Mesenchymal stem cell (in vitro differentiated cells and primary cell): ENCODE results near the gene C1QL1.

Experiments used
- DNase-seq: peaks from one replicate; pipeline ENCODE4 v3.0.0-alpha.2; 2013
- H2AFZ ChIP-seq: one replicate; pipeline ENCODE4 v1.6.1; 2013; ENCODE audit warnings: low read depth, mild to moderate bottlenecking, control low read depth, inconsistent platforms, low read length, moderate library complexity
- H2AK5ac ChIP-seq: 2 replicates; pipeline ENCODE4 v1.6.1; 2013; ENCODE audit warnings: low read length, moderate library complexity, mild to moderate bottlenecking, inconsistent platforms; ENCODE audit not compliant: severe bottlenecking
- H2BK120ac ChIP-seq: one replicate; pipeline ENCODE4 v1.6.1; 2013; ENCODE audit warnings: low read depth, mild to moderate bottlenecking, inconsistent platforms, low read length, moderate library complexity
- H2BK12ac ChIP-seq, 2 experiments: one replicate each; pipeline ENCODE4 v1.6.1; 2013; ENCODE audit warnings: inconsistent platforms in 2 of 2, low read length in 2 of 2, mild to moderate bottlenecking in 2 of 2, moderate library complexity in 2 of 2, control low read depth in 1 of 2
- H2BK15ac ChIP-seq: one replicate; pipeline ENCODE4 v1.6.1; 2013; ENCODE audit warnings: mild to moderate bottlenecking, low read depth, inconsistent platforms; ENCODE audit not compliant: poor library complexity, severe bottlenecking
- H2BK5ac ChIP-seq: 2 replicates; pipeline ENCODE4 v1.6.1; 2013; ENCODE audit warnings: low read depth, mild to moderate bottlenecking, low read length, control low read depth, inconsistent platforms; ENCODE audit not compliant: poor library complexity, severe bottlenecking
- H3K14ac ChIP-seq, 2 experiments: one replicate each; pipeline ENCODE4 v1.6.1; 2013; ENCODE audit warnings: inconsistent platforms in 2 of 2, low read length in 2 of 2, control low read depth in 1 of 2, mild to moderate bottlenecking in 1 of 2, moderate library complexity in 1 of 2
- H3K18ac ChIP-seq, 2 experiments: one replicate each; pipeline ENCODE4 v1.6.1; 2013; ENCODE audit warnings: inconsistent platforms in 2 of 2, low read length in 2 of 2, control low read depth in 1 of 2, low read depth in 1 of 2, mild to moderate bottlenecking in 1 of 2
- H3K23ac ChIP-seq, 2 experiments: one replicate each; pipeline ENCODE4 v1.6.1; 2013; ENCODE audit warnings: inconsistent platforms in 2 of 2, low read length in 2 of 2, mild to moderate bottlenecking in 2 of 2, moderate library complexity in 2 of 2, control low read depth in 1 of 2
- H3K27ac ChIP-seq: 2 replicates; pipeline ENCODE4 v1.5.1; 2013; ENCODE audit warnings: mild to moderate bottlenecking, moderate library complexity, low read length, control low read depth, inconsistent platforms; ENCODE audit not compliant: poor library complexity, severe bottlenecking
- H3K27me3 ChIP-seq, 2 experiments: 2 replicates each; pipeline versions ENCODE4 v1.6.1 to v1.7.0; 2013; ENCODE audit warnings: low read length in 2 of 2, mild to moderate bottlenecking in 2 of 2, moderate library complexity in 2 of 2, control low read depth in 1 of 2, inconsistent platforms in 1 of 2; ENCODE audit not compliant: control insufficient read depth in 1 of 2, insufficient read depth in 1 of 2
- H3K36me3 ChIP-seq, 2 experiments: 2 replicates each; pipeline versions ENCODE4 v1.6.1 to v1.7.0; 2013; ENCODE audit warnings: low read length in 2 of 2, control low read depth in 1 of 2, inconsistent platforms in 1 of 2, low read depth in 1 of 2, mild to moderate bottlenecking in 1 of 2; ENCODE audit not compliant: insufficient read depth in 2 of 2, control insufficient read depth in 1 of 2
- H3K4ac ChIP-seq, 2 experiments: one replicate each; pipeline ENCODE4 v1.6.1; 2013; ENCODE audit warnings: inconsistent platforms in 2 of 2, low read length in 2 of 2, mild to moderate bottlenecking in 2 of 2, moderate library complexity in 2 of 2, control low read depth in 1 of 2, low read depth in 1 of 2
- H3K4me1 ChIP-seq: 2 replicates; pipeline ENCODE4 v1.6.1; 2013; ENCODE audit warnings: low read depth, low read length, control low read depth; ENCODE audit not compliant: control insufficient read depth, insufficient read depth
- H3K4me2 ChIP-seq: 2 replicates; pipeline ENCODE4 v1.6.1; 2013; ENCODE audit warnings: low read length, mild to moderate bottlenecking, inconsistent platforms; ENCODE audit not compliant: poor library complexity, severe bottlenecking
- H3K4me3 ChIP-seq, 2 experiments: 2 replicates each; pipeline versions ENCODE4 v1.5.1 to v1.7.0; 2013; ENCODE audit warnings: low read length in 2 of 2, mild to moderate bottlenecking in 2 of 2, control low read depth in 1 of 2, low read depth in 1 of 2; ENCODE audit not compliant: insufficient read depth in 1 of 2
- H3K79me1 ChIP-seq: replicated peaks from 2 replicates; pipeline ENCODE4 v1.6.1; 2013; ENCODE audit warnings: mild to moderate bottlenecking, control low read depth, low read length, inconsistent platforms; ENCODE audit not compliant: poor library complexity, severe bottlenecking
- H3K9ac ChIP-seq: 2 replicates; pipeline ENCODE4 v1.7.0; 2013; ENCODE audit warnings: mild to moderate bottlenecking, low read length, moderate library complexity
- H3K9me3 ChIP-seq: 2 replicates; pipeline ENCODE4 v1.7.0; 2013; ENCODE audit warnings: mild to moderate bottlenecking, low read length; ENCODE audit not compliant: control insufficient read depth
- H4K8ac ChIP-seq: one replicate; pipeline ENCODE4 v1.6.1; 2013; ENCODE audit warnings: inconsistent platforms, mild to moderate bottlenecking, low read length, moderate library complexity
- H4K91ac ChIP-seq: one replicate; pipeline ENCODE4 v1.6.1; 2013; ENCODE audit warnings: mild to moderate bottlenecking, low read length, inconsistent platforms
- WGBS: methylation state at CpG from one replicate; pipeline ENCODE4 v1.1.7; 2013; ENCODE audit warnings: mixed read lengths; 5-methylcytosine and 5-hydroxymethylcytosine counted together

Gene C1QL1

DNA sequence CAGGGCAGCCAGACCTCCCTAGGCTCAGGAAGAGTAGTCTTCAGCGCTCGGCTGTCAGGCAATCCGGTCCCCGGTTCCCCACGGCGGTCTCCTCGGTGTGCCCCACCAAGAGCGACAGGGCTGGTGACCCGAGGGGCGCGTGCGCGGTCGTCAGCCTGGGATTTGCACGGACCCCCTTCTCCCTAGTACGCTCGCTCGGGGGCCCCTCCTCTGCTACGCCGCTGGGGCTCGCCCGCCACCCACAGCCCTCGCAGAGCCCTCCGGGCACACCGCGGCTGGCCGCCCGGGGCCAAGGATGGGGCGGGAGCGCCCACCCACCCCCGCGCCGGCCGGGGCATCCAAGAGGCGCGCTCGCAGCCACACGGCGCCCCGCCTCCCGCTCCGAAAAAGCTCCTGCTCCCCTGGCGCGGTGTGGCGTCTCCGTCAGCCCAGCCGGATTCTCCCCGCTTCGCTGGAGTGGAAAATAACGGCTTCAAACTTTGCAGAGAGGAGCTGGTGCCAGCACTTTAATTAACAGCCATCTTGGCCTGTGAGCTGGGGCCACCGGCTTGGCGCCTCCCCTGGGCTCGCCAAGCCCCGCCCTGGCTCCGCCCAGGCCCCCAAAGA lies 2.1 kb upstream of the C1QL1 start:
- H3K4ac ChIP-seq: peak overlapping the region; percentile 13 to 45
- peaks cover 38 to 58% of the 10 kb centered on the region in 2 experiments for H3K27me3 ChIP-seq
- DNase-seq: peak; percentile 46
- H3K14ac ChIP-seq: peak overlapping the region in 1 of 2 experiments; percentile 63
- H2AFZ ChIP-seq: peak overlapping the region; percentile 73
- peak overlapping the region in 1 of 2 experiments; percentile 90 for H2BK12ac ChIP-seq
- peak overlapping the region; percentile 55 to 93 for H3K18ac ChIP-seq
- peaks cover 36% of the 10 kb centered on the region for H3K4me1 ChIP-seq
- no peak overlapping the region for H2BK5ac ChIP-seq
- no peaks in the 10 kb centered on the region for H3K36me3 ChIP-seq
- H4K91ac ChIP-seq: peak overlapping the region; percentile 71
- no peaks in the 10 kb centered on the region for H3K79me1 ChIP-seq
- no peak overlapping the region for H2AK5ac ChIP-seq
- no peak overlapping the region for H3K27ac ChIP-seq
- peak overlapping the region; percentile 49 for H3K9ac ChIP-seq
- H4K8ac ChIP-seq: peak overlapping the region; percentile 10
- peak overlapping the region; percentile 46 for H2BK120ac ChIP-seq
- no peaks in the 10 kb centered on the region for H3K9me3 ChIP-seq
- peak overlapping the region in 1 of 2 experiments; percentile 77 for H3K23ac ChIP-seq
- H3K4me2 ChIP-seq: peak overlapping the region; percentile 85
- WGBS: 1% methylated on average over 45 of the region's 55 CpGs
- H2BK15ac ChIP-seq: peak overlapping the region; percentile 60
- H3K4me3 ChIP-seq: peak overlapping the region; percentile 60 to 71

DNA sequence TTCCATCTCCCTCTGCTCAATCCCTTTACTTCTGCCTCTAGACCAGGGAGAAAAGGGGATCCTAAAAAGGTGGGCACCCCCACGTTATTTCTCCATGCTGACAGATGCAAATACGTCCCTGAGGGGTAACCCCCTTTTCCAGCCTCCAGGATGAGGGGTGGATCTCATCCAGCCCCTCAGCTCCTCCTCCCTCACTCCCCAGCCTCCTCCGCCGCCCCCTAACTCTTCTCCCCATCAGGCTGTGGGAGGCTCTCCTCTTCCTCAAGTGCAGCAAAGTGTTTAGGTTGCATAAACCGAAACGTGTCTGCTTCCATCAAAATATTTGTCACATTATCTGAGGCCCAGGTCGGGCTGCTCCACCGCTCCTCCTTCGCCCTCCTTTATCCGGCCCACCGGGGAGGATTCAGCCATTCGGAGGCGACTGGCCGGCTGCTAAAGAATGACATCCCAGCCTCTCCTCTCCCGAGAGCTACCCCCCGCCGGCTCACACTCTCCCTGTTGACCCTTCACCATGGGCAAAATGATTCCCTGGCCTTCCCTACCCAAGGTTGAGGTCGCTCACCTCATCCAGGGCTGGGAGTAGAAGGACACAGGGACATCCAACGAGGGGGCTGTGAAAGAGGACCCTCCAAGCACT lies 1.2 kb upstream of the C1QL1 start:
- 27% methylated on average over 19 of the region's 19 CpGs for WGBS
- Histone ChIP-seq H3K27me3 (peaks cover 42 to 56% of the 10 kb centered on the region in 2 experiments), H4K91ac (no peak overlapping the region), H3K36me3 (no peaks in the 10 kb centered on the region), H2BK12ac (peak overlapping the region in 1 of 2 experiments; percentile 29), H3K18ac (no peak overlapping the region), H3K14ac (no peak overlapping the region), H2BK15ac (peak overlapping the region; percentile 26), H3K4me3 (peak overlapping the region in 1 of 2 experiments; percentile 79), H3K4me1 (peaks cover 36% of the 10 kb centered on the region), H3K9me3 (no peaks in the 10 kb centered on the region), H3K9ac (no peak overlapping the region), H3K4ac (peak overlapping the region in 1 of 2 experiments; percentile 40), H2BK5ac (no peak overlapping the region), H3K79me1 (no peaks in the 10 kb centered on the region), H4K8ac (no peak overlapping the region), H3K23ac (peak overlapping the region in 1 of 2 experiments; percentile 37), H2BK120ac (no peak overlapping the region), H2AK5ac (no peak overlapping the region), H2AFZ (no peak overlapping the region), H3K4me2 (peak overlapping the region; percentile 98), H3K27ac (no peak overlapping the region)
- no peak for DNase-seq

DNA sequence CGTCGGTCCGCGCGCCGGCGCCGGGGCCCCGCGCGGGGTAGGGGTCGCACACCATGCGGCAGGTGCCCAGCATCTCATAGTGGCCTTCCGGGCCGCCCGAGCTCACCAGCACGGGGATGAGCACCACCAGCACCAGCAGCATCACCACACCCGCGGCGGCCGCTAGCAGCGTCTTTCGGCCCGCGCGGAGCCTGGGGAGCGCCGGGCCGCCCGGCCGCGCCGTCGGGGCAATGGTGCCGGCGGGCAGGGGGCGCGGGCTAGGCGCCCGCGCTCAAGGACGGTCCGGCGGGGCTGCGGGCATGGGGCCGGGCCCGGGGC lies 237 bp downstream of the C1QL1 start:
- H3K27ac ChIP-seq: no peak overlapping the region
- H3K4me1 ChIP-seq: peaks cover 36% of the 10 kb centered on the region
- H4K8ac ChIP-seq: no peak overlapping the region
- no peak for DNase-seq
- no peaks in the 10 kb centered on the region for H3K79me1 ChIP-seq
- no peaks in the 10 kb centered on the region for H3K9me3 ChIP-seq
- H3K4me3 ChIP-seq: no peak overlapping the region
- no peak overlapping the region for H4K91ac ChIP-seq
- H2BK120ac ChIP-seq: no peak overlapping the region
- H3K9ac ChIP-seq: no peak overlapping the region
- H2AK5ac ChIP-seq: no peak overlapping the region
- H2BK15ac ChIP-seq: no peak overlapping the region
- WGBS: 1% methylated on average over 16 of the region's 47 CpGs
- no peaks in the 10 kb centered on the region for H3K36me3 ChIP-seq
- no peak overlapping the region for H3K23ac ChIP-seq
- H3K4ac ChIP-seq: no peak overlapping the region
- H3K18ac ChIP-seq: no peak overlapping the region
- peak overlapping the region; percentile 61 for H3K4me2 ChIP-seq
- H2BK12ac ChIP-seq: no peak overlapping the region
- H3K14ac ChIP-seq: no peak overlapping the region
- H2AFZ ChIP-seq: no peak overlapping the region
- H2BK5ac ChIP-seq: no peak overlapping the region
- peaks cover 45 to 56% of the 10 kb centered on the region in 2 experiments for H3K27me3 ChIP-seq

DNA sequence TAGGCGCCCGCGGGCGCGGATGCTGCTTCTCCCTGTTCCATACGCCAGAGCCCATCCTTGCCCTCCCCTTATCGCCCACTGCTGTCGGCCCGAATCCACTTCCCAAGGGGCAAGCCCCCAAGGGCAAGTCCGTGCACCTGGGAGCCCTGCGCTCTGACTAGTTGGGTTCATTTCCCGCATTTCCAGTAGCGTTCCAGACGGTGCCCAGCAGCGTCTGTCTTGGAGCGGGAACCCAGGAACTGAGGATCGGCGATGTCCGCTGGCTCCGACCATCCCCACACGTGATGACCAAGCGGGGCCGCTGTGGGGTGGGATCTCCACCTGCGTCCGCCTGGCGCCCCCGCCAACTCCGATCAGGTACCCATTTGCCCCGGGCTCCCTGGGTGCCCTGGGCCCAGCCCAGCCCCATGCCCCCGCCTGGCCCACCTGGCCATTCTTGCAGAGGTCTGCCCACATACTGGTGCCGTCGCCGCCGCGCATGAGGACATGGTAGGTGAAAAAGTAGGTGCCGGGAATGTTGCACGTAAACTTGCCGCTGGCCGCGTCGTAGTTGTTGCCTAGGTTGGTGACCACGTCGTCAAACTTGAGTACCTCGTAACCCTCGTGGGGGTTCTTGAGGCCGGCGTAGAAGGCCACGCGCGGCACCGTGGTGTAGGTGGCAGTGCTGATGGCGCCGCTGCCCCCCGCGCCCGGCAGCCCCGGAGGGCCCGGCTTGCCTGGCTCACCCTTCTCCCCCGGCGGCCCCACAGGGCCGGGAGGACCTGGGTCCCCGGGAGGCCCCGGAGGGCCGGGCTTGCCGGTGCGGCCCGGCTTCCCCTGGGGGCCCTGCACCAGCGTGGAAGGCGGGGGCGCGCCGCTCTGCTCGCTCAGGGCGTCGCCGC lies 837 bp downstream of the C1QL1 start:
- 9% methylated on average over 65 of the region's 76 CpGs for WGBS
- no peak overlapping the region for H2BK120ac ChIP-seq

More for the DNA sequence above, 837 bp downstream of the C1QL1 start:
- Histone ChIP-seq H3K18ac (no peak overlapping the region), H2AFZ (no peak overlapping the region), H2AK5ac (no peak overlapping the region), H3K14ac (no peak overlapping the region), H3K4me3 (peak overlapping the region in 1 of 2 experiments; percentile 17), H3K9me3 (no peaks in the 10 kb centered on the region), H3K9ac (no peak overlapping the region), H3K4me1 (peaks cover 35% of the 10 kb centered on the region), H4K91ac (no peak overlapping the region), H3K4me2 (peak overlapping the region; percentile 61), H3K23ac (peak overlapping the region in 1 of 2 experiments; percentile 11), H4K8ac (no peak overlapping the region), H2BK15ac (no peak overlapping the region), H3K36me3 (no peaks in the 10 kb centered on the region), H3K4ac (no peak overlapping the region), H2BK5ac (no peak overlapping the region), H3K27ac (no peak overlapping the region), H3K27me3 (peaks cover 45 to 56% of the 10 kb centered on the region in 2 experiments), H3K79me1 (no peaks in the 10 kb centered on the region), H2BK12ac (peak overlapping the region in 1 of 2 experiments; percentile 56)
- no peak for DNase-seq
